Measurements from ENCODE around the gene DSP. TPM values are rescaled to one million over a fixed set of nuclear protein-coding genes. Genes with fewer than 3 reads are reported as not detected.
A peak's percentile ranks its signal among the peaks of the same experiment; 100 is the strongest.

The DSP gene
- total and polyA plus RNA-seq, 9 donors: 1.4 to 58.5 (median 3.4) TPM

DNA sequence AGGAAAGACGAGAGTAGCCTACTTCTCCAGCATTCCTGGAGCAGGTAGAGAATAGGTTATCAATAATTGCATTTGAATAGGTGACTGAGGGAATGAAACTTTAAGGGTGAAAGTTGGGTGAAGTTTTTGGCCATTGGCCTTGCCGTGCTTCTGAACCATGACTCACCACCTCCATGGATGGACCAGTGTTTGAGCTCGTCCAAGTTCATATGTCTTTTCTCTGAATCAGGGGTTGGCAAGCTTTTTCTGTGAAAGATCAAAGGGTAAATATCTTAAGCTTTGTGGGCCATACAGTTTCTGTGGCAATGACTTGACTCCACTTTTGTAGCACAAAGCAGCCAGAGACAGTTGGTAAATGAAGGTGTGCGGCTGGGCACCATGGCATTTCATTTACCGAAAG is 80.3 kb downstream of the DSP start:
- no peak for DNase-seq
- no peak overlapping the region for H3K4me3 ChIP-seq (ENCODE audit: low read length)
- no peaks in the 10 kb centered on the region for H3K36me3 ChIP-seq (ENCODE audit: control insufficient read depth, insufficient read depth, low read length)
- H3K4me1 ChIP-seq (ENCODE audit: control insufficient read depth, insufficient read depth, low read length): no peaks in the 10 kb centered on the region
- 86% methylated on average over 2 of the region's 5 CpGs for WGBS (ENCODE audit: insufficient coverage)
- no peak overlapping the region for H3K27ac ChIP-seq (ENCODE audit: low read length)
- H3K27me3 ChIP-seq (ENCODE audit: control insufficient read depth, insufficient read depth, low read length): no peaks in the 10 kb centered on the region
- no peaks in the 10 kb centered on the region for H3K9me3 ChIP-seq (replicated peaks; ENCODE audit: control insufficient read depth, low read depth, low read length)

DNA sequence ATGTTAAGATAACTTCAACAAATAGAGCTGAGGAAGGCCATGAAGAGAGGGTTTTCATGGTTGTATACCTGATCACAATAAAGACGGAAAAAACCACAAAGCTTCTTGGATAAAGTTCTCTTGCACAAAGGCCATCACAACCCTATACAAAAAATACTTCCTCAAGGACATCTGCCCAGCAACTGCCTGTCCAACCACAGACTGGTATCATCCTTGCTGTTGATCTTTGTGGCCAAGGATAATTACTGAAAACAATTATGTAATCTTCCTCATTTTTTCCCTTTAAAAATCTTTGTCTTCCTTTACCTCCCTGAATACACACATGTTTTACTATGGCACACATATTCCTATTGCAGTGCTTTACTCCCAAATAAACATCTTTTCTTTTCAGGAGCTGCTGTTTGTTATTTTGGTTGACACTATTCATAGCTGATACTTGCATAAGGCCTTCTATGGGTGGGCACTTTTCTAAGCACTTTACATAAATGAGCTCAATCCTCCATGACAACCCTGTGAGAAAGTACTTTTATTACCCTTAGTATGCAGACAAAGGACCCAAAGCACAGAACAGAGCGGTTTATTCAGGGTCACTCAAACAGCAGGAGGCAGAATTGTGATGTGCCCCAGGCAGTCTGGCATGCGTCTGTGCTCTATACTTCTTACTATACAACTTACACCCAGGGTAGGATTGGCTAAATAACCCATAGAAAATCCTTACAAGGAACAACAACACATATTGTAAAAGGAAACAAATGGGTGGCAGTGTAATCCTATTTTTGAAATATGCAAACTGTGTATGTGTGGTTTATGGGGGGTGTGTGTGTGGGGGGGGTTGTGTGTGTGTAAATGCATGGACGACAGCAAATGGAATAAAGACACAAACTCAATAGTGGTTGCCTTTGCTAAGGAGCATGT is 83.6 kb downstream of the DSP start:
- Histone ChIP-seq H3K9me3 (replicated peaks; ENCODE audit: control insufficient read depth, low read depth, low read length) (no peaks in the 10 kb centered on the region), H3K4me3 (ENCODE audit: low read length) (no peak overlapping the region), H3K27ac (ENCODE audit: low read length) (no peak overlapping the region), H3K27me3 (ENCODE audit: control insufficient read depth, insufficient read depth, low read length) (no peaks in the 10 kb centered on the region), H3K4me1 (ENCODE audit: control insufficient read depth, insufficient read depth, low read length) (no peaks in the 10 kb centered on the region), H3K36me3 (ENCODE audit: control insufficient read depth, insufficient read depth, low read length) (no peaks in the 10 kb centered on the region)
- WGBS (ENCODE audit: insufficient coverage): 29% methylated on average over 1 of the region's 4 CpGs
- DNase-seq: no peak

DNA sequence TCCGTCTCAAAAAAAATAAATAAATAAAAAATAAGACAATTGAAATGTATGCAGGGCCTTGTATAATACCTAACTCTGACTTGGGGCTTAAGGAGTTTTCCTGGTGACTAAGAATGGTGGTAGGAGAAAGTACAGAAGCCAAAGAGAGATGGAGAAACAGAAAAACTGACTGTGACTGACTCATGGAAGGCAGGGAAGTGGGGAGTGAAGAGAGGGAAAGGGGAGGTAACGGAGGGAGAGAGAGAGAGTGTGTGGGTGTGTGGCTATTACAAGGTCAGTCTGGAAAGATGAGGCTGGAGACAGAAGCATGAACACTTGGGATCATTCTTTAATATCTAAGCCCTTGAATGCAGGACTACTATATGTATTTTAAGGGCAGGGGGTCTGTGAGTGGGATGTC is 87.0 kb downstream of the DSP start:
- no peaks in the 10 kb centered on the region for H3K4me1 ChIP-seq (ENCODE audit: control insufficient read depth, insufficient read depth, low read length)
- no peak overlapping the region for H3K4me3 ChIP-seq (ENCODE audit: low read length)
- H3K27me3 ChIP-seq (ENCODE audit: control insufficient read depth, insufficient read depth, low read length): no peaks in the 10 kb centered on the region
- H3K9me3 ChIP-seq (replicated peaks; ENCODE audit: control insufficient read depth, low read depth, low read length): no peaks in the 10 kb centered on the region
- H3K27ac ChIP-seq (ENCODE audit: low read length): peak overlapping the region; percentile 76
- DNase-seq: peak; percentile 72
- 29% methylated on average over 1 of the region's 2 CpGs for WGBS (ENCODE audit: insufficient coverage)
- no peaks in the 10 kb centered on the region for H3K36me3 ChIP-seq (ENCODE audit: control insufficient read depth, insufficient read depth, low read length)

DNA sequence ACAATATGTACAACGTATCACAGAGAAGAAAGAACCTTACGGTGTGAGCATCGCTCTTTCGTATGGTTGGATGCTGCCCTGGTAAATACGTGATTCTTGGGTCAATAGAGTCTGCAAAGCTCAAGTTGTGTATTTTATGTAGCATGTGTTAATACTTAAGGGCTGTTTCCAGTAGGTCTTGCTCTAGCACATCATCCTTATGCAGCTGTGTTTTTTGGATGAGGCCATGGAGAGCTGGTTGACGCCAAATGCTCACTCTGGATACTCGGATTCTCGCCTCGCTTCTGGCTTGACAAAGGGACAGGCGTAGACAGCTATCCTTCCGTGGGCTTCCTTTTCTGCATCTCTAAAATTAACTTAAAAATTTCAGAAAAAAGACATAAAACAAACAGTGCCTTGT is 87.4 kb downstream of the DSP start:
- Histone ChIP-seq H3K4me3 (ENCODE audit: low read length) (no peak overlapping the region), H3K36me3 (ENCODE audit: control insufficient read depth, insufficient read depth, low read length) (no peaks in the 10 kb centered on the region), H3K9me3 (replicated peaks; ENCODE audit: control insufficient read depth, low read depth, low read length) (no peaks in the 10 kb centered on the region), H3K27me3 (ENCODE audit: control insufficient read depth, insufficient read depth, low read length) (no peaks in the 10 kb centered on the region), H3K4me1 (ENCODE audit: control insufficient read depth, insufficient read depth, low read length) (no peaks in the 10 kb centered on the region), H3K27ac (ENCODE audit: low read length) (peak overlapping the region; percentile 76)
- WGBS (ENCODE audit: insufficient coverage): 48% methylated on average over 3 of the region's 11 CpGs
- peak; percentile 97 for DNase-seq

DNA sequence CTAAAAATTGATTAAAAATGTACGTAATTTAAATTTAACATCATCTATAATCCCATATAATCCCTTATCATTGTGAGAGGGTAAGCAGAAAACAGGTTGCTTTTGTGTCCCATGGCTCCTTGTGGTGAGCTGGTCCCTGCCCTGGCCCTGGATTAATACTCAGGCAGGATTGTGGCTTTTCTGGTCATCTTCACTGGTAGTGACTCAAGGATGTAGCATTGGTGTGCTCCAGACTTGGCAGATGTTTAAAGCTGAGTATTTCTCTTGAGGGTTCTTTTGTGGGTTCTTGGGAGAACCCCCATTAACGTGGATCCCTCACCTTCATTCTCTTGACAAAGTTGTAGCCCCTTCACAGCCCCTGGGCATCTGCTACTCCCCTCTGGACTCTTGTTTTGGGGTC is 87.8 kb downstream of the DSP start:
- Histone ChIP-seq H3K4me3 (ENCODE audit: low read length) (no peak overlapping the region), H3K9me3 (replicated peaks; ENCODE audit: control insufficient read depth, low read depth, low read length) (no peaks in the 10 kb centered on the region), H3K27ac (ENCODE audit: low read length) (no peak overlapping the region), H3K4me1 (ENCODE audit: control insufficient read depth, insufficient read depth, low read length) (no peaks in the 10 kb centered on the region), H3K27me3 (ENCODE audit: control insufficient read depth, insufficient read depth, low read length) (no peaks in the 10 kb centered on the region), H3K36me3 (ENCODE audit: control insufficient read depth, insufficient read depth, low read length) (no peaks in the 10 kb centered on the region)
- WGBS (ENCODE audit: insufficient coverage): 40% methylated on average over 1 of the region's 2 CpGs
- no peak for DNase-seq

DNA sequence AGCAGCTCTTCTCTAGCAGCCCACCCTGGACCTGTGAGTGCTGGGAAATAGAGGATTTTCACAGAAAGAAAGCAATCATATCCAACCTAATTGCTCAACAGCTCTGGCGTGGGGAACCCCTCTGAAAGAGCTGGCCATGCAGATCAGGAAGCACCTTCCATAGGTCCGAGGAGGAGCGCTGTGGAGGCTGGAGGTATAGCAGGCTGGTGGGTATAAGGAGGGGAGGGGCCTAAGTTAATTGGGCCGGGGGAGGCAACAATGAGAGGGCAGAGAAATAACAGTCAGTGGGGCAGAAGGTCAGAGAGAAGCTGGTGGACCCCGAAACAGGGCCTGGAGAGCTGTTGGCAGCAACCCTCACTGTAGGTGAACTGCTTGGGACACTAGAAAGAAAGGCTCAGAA is 89.3 kb downstream of the DSP start:
- H3K27me3 ChIP-seq (ENCODE audit: control insufficient read depth, insufficient read depth, low read length): no peaks in the 10 kb centered on the region
- no peaks in the 10 kb centered on the region for H3K9me3 ChIP-seq (replicated peaks; ENCODE audit: control insufficient read depth, low read depth, low read length)
- WGBS (ENCODE audit: insufficient coverage): 86% methylated on average over 5 of the region's 5 CpGs
- no peak overlapping the region for H3K27ac ChIP-seq (ENCODE audit: low read length)
- no peaks in the 10 kb centered on the region for H3K4me1 ChIP-seq (ENCODE audit: control insufficient read depth, insufficient read depth, low read length)
- no peak overlapping the region for H3K4me3 ChIP-seq (ENCODE audit: low read length)
- no peak for DNase-seq
- no peaks in the 10 kb centered on the region for H3K36me3 ChIP-seq (ENCODE audit: control insufficient read depth, insufficient read depth, low read length)

DNA sequence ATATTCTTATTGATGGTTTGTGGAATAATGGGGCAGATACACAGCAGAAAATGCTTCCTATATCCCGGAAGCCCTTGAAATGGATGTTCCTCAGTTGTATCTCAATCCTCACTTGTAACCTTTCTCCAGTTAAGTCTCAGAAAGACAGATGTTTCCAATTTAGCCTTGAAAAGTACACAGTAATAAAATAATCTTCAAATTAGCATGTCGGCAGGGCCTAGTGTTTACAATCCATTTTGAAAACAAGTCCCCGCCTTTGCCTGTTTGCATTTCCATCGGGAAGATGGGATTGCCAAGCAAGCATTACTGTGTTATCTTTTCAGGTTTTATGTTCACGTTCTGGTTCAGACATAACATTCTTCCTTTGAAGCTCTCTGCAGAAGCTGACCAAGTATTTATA is 90.0 kb downstream of the DSP start:
- Histone ChIP-seq H3K36me3 (ENCODE audit: control insufficient read depth, insufficient read depth, low read length) (no peaks in the 10 kb centered on the region), H3K27ac (ENCODE audit: low read length) (no peak overlapping the region), H3K9me3 (replicated peaks; ENCODE audit: control insufficient read depth, low read depth, low read length) (no peaks in the 10 kb centered on the region), H3K4me3 (ENCODE audit: low read length) (no peak overlapping the region), H3K27me3 (ENCODE audit: control insufficient read depth, insufficient read depth, low read length) (no peaks in the 10 kb centered on the region), H3K4me1 (ENCODE audit: control insufficient read depth, insufficient read depth, low read length) (no peaks in the 10 kb centered on the region)
- peak; percentile 27 for DNase-seq
- WGBS (ENCODE audit: insufficient coverage): 19% methylated on average over 3 of the region's 5 CpGs

DNA sequence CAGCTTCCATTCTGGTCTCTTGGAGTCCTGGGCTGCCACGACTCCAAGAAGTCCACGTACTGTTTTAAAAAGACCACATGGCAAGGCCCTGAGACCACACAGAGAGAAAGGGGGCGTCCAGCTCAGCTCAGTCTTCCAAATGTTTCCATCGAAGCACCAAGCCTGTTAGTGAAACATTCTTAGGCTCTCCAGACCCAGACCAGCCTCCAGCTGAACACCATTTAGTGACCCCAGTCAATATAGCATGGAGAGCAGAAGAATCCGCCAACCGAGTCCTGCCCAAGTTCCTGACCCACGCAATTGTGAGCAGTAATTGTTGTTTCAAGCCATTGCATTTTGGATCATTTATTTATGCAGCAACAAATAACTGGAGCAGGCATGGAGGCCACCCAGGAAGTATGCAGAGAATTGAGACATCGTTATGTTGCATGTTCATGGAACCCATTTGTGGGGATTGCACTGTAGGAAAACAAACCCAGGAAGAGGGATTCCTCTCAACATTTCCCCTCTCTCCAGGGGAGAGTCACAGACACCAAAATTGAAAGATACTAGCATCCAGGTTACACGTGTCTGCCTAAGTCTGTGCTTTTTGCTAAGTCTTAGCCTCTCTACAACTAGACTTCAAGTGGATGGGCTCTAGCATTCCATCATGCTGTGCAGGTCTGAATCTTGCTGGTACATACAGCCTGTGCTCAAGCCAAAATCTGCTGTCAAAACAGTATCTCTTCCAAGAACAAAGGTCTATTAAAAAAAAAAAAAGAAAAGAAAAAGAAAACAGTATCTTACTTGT is 91.2 kb downstream of the DSP start:
- DNase-seq: no peak
- H3K27ac ChIP-seq (ENCODE audit: low read length): no peak overlapping the region
- no peak overlapping the region for H3K4me3 ChIP-seq (ENCODE audit: low read length)
- H3K4me1 ChIP-seq (ENCODE audit: control insufficient read depth, insufficient read depth, low read length): no peaks in the 10 kb centered on the region
- no peaks in the 10 kb centered on the region for H3K36me3 ChIP-seq (ENCODE audit: control insufficient read depth, insufficient read depth, low read length)
- no peaks in the 10 kb centered on the region for H3K9me3 ChIP-seq (replicated peaks; ENCODE audit: control insufficient read depth, low read depth, low read length)
- 78% methylated on average over 8 of the region's 9 CpGs for WGBS (ENCODE audit: insufficient coverage)
- H3K27me3 ChIP-seq (ENCODE audit: control insufficient read depth, insufficient read depth, low read length): no peaks in the 10 kb centered on the region

DNA sequence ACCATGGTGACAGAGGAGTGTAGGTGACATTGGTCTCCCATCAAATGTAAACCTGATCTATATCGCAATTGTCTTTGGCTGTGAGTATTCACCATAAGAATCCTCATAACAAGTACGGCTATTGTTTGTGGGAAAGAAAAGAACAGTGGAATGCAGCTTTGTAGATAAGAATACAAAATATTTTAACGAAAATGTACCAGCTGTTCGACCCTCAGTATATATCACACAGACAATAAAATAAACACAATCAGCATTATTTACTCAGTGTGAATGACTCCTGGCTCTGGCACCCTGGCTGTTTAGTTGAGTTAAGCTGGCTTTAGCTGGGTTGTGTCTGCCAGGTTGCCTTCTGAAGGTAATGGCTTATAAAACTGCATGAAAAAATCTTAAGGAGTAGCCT is 91.9 kb downstream of the DSP start:
- Histone ChIP-seq H3K36me3 (ENCODE audit: control insufficient read depth, insufficient read depth, low read length) (no peaks in the 10 kb centered on the region), H3K27ac (ENCODE audit: low read length) (no peak overlapping the region), H3K9me3 (replicated peaks; ENCODE audit: control insufficient read depth, low read depth, low read length) (no peaks in the 10 kb centered on the region), H3K4me3 (ENCODE audit: low read length) (no peak overlapping the region), H3K4me1 (ENCODE audit: control insufficient read depth, insufficient read depth, low read length) (no peaks in the 10 kb centered on the region), H3K27me3 (ENCODE audit: control insufficient read depth, insufficient read depth, low read length) (no peaks in the 10 kb centered on the region)
- no peak for DNase-seq
- no CpG with 5 or more reads among the region's 4 CpGs for WGBS (ENCODE audit: insufficient coverage)

DNA sequence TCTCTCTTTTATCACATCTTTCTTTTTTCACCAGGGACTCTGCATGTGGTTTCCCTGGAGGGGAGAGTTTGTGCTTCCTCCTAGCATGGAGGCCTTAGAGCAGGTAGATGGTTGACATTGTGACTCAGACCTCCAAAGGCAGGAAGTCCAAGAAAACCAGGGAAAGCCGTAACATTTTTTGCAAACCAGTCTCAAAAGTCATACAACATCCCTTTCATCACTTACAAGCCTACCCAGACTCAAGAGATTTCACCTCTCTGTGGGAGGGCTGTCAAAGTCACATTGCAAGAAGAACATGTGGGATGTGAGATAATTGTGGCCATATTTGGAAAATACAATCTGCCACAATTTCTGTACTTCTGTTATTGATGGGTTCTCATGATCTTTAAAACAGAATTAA is 94.7 kb downstream of the DSP start:
- Histone ChIP-seq H3K36me3 (ENCODE audit: control insufficient read depth, insufficient read depth, low read length) (no peaks in the 10 kb centered on the region), H3K4me1 (ENCODE audit: control insufficient read depth, insufficient read depth, low read length) (no peaks in the 10 kb centered on the region), H3K27ac (ENCODE audit: low read length) (no peak overlapping the region), H3K9me3 (replicated peaks; ENCODE audit: control insufficient read depth, low read depth, low read length) (no peaks in the 10 kb centered on the region), H3K27me3 (ENCODE audit: control insufficient read depth, insufficient read depth, low read length) (no peaks in the 10 kb centered on the region), H3K4me3 (ENCODE audit: low read length) (no peak overlapping the region)
- DNase-seq: no peak
- WGBS (ENCODE audit: insufficient coverage): no CpG with 5 or more reads among the region's 1 CpG

All from muscle of leg (tissue), 11 donors.